LHCN-M2 (cell line): ENCODE data around the gene FAM32A. TPM values are rescaled to one million over a fixed set of nuclear protein-coding genes. Genes with fewer than 3 reads are reported as not detected.
A peak's percentile ranks its signal among the peaks of the same experiment; 100 is the strongest.

Experiments used
- DNase-seq: peaks from one replicate; pipeline ENCODE4 v3.0.0-alpha.2; 2012; ENCODE audit warnings: low read depth
- total RNA-seq: library from RNA; depleted of rRNA; stranded (reverse); fragments of >200 nt; gene quantifications from 2 replicates; pipeline ENCODE4 v1.2.3, GENCODE V29; 2014

FAM32A gene
- total RNA-seq, 1 experiment from 2014 or later: 152 TPM

DNA sequence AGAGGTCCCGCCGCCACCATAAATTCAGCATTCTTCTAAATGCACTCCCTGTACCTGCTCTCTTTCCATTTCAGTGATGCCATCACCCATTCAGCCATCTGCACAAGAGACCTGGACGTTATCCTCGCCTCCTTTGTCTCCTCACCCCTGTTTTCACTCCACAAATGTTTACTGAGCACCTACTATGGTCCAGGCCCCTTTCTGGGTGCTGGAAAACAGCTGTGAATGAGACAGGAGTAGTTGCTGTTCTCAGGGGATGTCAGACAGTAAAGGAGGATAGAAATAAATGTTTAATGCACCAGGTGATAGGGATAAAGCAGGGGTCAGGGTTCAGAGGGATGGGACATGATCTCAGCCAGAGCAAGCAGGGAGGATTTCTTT is 15.8 kb downstream of the FAM32A start:
- no peak for DNase-seq

DNA sequence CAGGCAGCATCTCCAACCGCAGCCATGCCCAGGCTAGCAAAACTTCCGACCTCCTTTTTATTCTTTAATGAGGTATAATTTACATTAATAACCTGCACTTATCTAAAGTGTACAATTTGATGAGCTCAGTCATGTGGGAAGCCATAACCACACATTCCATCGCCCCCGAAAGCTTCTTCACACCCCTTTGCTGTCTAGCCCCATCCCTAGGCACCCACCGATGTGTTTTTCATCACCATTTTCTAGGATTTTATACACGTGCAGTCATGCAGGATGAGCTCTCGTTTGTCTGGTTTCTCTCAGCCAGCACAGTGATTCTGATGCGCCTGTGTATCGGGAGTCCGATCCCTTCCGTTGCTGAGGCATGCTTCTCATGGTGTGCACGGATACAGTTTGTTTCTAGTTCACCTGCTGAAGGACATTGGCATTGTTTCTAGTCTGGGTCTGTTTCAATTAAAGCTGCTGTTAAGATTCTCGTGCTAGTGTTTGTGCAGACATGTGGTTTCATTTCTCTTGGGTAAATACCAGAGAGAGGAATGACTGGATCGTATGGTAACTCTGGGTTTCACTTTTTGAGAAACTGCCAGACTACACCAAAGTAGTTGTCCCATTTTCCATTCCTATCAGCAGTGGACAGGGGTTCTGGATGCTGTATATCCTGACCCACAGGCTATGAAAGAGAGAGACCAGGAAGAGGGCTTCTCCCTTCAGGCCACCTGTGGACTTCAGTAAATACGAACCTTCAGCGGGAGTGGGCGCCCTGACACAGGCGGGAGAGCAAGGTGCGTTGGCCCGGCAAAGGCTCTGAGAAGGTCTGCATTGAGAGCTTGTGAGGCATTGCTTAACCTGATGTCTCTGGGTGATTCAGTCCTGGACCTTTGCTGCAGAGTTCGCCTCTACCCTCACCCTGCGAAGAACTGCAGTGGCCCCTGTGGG is 17.4 kb downstream of the FAM32A start:
- DNase-seq: no peak

DNA sequence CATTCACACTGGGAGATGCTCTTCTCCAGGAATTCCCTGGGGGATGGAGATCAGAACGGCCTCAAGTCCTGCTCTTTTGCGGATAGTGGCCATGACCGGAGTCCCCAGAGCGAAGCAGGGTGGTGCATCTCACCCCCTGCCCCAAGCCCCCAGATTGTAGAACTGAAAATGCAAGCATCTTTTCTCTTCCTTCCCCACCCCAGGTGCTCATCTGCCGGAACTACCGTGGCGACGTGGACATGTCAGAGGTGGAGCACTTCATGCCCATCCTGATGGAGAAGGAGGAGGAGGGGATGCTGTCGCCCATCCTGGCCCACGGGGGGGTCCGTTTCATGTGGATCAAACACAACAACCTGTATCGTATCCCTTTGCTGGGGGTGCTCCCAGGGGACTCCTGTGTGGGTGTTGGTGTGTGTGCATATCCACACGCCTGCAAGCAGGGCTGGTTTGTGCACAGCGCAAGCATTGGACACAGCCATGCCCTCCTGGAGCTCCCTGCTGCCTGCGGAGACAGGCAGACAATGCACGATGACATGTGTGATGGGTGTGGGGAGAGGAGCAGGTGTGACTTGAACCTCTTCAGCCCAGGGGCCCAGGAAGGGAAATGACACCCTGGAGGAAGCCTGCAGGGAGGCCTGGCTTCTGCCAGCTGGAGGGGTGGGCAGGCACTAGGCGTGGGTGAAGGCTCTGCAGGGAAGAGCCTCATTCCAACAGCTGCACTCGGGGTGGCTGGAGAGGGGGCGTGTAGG is 18.2 kb downstream of the FAM32A start:
- DNase-seq: no peak

DNA sequence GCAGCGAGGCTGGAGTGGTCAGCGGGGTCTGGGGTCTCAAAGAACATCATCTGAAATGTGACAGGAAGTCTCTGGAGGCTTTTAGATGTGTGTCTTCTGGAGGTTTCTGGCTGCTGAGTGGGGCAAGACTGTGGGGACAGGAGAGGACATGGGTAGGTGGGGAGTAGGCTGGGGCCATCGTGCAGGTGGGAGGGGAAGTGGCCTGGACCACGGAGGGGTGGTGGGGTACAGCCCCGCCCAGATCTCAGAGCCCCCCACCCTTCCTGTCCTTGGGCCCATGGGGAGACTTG is 18.7 kb downstream of the FAM32A start:
- no peak for DNase-seq

DNA sequence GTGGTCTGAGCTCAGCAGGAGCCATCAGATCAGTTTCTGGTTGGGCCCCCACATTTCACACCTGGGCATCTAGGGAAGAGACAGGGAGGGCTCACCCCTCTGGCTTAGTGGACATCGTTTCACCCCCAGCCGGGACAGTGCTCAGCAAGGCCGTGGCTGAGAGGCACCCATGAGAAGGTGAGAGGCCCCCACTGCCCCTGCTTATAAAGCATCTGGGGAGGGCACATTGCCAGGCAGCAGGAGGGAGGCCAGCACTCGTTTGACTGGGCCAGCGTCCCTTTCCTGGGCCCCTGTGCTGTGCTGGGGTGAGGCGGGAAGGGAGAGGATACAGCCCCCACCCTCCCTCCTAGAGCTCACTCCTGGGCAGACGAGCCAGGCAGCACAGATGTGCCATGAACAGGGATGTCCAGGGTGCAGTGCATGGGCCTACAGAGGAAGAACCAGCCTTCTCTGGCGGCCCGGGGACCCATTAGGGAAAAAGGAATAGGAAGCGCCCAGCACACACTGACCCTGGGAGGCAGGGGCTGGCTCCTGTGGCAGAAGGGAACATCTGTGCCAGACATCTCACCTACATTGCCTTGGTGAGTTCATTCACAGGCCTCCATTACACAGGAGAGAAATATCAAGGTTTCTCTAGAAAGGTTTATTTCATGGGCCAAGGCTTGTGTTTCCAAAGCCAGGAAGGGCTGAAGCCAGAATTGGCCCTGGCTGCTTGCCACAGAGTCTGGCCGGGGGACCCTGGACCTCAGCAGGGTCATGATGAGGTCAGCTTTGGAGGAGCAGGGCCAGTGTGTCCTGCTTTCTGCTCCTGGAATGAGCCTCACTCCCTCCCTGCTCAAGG is 20.2 kb downstream of the FAM32A start:
- DNase-seq: no peak

DNA sequence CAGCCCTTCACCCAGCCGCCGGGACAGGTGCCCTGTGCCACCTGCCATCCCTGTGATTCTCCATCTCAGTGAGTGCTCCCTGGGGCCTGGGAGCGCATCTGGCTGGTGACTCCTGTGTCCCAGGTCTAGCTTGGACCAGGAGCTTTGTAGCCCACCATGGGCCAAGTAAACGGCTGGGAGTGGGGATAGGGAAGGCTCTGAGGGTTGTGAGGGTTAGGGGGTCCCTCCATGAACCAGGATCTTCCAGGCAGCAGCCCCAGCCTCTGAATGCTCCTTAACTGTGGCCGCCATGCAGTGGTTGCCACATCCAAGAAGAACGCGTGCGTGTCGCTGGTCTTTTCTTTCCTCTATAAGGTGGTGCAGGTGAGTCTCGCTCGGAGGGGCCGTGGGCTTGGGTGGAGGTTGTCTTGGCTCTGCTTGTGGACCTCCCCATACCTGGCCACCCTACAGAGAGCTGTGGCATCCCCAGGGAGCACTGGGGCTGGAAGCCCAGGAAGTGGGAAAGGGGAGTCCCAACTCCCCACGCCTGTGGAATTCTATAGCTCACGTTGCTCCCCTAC is 20.9 kb downstream of the FAM32A start:
- no peak for DNase-seq

DNA sequence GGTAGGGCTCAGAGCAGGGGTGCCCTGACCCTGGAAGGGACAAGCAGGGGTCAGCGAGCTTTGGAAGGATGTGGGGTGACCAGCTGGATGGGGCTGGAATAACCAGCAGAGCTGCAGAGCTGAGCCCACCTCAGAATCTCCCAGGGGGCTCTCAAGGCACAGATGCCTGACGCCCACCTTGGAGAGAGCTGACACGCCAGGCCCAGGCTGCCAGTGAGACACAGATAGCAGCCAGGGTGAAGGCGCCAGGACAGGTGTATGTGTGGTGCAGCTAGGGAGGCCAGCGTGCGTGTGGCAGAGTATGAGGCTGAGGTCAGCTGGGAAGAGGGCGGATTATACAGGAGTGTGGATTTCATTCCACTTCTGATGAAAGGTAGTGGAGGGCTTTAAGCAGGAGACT is 21.4 kb downstream of the FAM32A start:
- no peak for DNase-seq

DNA sequence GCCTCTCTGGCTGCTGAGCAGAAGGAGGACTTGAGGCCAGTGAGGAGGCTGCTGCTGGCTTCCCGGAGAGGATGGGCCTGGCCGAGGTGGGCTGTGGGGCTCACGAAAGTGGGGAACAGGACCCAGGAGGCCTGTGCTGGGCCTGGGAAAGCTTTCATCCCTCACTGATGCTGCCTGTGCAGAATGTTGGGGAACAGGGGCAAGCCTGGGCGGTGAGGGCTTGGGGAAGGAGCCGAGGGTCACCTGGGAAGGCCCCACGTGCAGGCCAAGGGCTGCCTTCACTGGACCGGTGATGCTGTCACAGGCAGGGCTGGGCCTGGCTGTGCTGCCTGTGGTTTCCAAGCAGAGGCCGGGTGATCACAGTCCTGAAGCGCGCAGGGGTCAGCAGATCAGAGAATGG is 21.9 kb downstream of the FAM32A start:
- no peak for DNase-seq

DNA sequence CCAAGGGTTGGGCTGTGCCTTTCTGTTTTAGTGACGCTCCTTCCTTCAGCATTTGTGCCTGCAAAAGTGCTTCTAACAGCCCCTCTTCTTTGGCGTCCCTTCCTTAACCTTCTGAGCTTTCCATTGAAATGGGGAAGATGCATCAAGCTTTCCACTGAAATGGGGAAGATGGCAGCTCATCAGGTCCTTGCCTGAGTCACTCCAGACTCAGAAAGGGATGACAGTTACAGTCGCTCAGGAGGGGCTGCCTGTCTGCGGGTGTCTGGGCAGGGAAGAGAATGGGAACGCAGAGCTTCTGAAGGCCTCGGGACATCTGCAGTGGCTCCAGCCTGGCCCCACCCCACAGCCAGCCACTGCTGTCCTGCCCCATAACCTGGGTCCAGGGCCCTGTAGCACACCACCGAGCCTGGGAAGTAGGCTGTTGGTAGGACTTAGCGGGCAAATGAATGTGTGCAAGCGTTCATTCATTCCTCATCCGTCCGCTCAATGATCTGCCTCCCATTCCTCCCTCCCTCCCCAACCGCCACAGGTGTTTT is 22.3 kb downstream of the FAM32A start:
- DNase-seq: no peak

DNA sequence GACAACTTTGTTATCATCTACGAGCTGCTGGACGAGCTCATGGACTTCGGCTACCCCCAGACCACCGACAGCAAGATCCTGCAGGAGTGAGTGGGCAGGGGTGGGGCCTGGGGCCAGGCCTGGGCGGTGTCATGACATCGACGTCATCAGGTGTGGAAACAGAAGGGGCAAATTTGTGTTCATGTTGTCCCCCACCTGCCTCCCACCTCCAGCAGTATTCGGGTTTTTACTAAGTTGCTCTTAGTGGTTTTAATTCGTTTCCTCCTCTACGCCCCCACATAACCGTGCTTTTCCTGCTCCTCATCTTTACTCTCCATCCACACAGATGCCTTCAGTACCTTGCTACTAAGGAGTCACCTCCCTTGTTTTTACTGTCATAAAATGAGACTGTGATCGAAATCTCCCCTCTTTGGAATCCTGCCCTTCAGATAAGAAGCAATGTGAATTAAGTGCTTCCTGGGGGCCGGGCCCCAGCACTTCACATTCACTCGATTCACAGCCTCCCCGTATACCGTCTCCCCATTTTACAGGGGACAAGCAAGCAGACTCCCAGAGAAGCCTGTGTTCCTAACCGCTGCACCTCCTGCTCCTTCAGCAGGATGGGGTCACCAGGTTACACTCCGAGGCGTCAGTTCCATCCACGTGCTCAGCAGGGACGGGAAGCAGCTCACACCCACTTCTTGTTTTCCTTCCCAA is 23.0 kb downstream of the FAM32A start:
- no peak for DNase-seq

DNA sequence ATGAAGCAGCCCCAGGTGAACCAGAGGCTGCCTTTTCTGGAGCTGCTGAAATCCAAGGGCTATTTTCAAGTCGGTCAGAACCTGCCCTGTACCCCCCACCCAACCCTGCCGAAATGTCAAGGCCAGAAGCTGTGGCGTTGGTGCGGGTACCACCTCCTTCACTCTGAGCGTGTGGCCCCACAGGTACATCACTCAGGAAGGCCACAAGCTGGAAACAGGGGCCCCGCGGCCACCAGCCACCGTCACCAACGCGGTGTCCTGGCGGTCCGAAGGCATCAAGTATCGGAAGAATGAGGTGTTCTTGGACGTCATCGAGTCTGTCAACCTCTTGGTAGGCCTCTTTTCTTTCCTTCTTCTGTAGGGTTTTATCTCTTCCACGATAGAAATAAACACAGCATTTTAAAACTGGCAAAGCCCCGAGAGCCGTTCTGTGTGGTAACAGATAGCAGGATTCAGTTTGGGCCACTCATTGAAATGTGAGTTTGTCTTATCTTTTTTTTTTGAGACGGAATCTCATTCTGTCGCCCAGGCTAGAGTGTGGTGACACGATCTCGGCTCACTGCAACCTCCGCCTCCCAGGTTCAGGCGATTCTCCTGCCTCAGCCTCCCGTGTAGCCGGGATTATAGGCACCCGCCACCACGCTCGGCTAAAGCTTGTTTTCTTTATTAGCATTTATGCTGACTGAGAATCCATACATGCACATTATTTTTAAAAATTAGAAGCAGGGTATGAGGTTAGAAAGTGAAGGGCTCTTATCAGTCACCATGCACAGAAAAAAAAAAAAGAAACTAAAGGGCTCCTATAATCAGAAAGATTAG is 23.8 kb downstream of the FAM32A start:
- no peak for DNase-seq

DNA sequence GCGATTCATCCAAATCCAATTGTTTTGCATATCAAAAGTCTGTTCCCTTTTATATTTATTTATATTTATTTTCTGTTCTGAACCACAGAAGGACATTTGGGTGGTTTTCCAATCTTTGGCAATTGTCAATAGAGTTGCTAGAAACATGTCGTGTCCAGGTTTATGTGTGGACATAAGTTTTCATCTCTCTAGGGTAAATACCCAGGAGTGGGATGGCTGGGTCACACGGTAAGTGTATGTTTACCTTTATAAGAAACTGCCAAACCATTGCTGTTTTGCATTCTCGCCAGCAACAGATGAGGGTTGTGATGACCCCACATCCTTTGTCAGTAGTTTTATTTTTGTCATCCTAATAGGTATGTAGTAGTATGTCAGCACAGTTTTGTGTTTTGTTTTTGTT is 25.0 kb downstream of the FAM32A start:
- DNase-seq: no peak

DNA sequence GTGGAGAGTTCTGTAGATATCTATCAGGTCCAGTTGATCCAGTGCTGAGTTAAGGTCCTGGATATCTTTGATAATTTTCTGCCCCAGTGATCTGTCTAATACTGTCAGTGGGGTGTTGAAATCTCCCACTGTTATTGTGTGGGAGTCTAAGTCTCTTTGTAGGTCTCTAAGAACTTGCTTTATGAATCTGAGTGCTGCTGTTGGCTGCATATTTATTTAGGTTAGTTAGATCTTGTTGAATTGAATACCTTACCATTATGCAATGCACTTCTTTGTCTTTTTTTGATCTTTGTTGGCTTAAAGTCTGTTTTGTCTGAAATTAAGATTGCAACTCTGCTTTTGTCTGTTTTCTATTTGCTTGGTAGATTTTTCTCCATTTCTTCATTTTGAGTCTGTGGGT is 27.9 kb downstream of the FAM32A start:
- DNase-seq: no peak

DNA sequence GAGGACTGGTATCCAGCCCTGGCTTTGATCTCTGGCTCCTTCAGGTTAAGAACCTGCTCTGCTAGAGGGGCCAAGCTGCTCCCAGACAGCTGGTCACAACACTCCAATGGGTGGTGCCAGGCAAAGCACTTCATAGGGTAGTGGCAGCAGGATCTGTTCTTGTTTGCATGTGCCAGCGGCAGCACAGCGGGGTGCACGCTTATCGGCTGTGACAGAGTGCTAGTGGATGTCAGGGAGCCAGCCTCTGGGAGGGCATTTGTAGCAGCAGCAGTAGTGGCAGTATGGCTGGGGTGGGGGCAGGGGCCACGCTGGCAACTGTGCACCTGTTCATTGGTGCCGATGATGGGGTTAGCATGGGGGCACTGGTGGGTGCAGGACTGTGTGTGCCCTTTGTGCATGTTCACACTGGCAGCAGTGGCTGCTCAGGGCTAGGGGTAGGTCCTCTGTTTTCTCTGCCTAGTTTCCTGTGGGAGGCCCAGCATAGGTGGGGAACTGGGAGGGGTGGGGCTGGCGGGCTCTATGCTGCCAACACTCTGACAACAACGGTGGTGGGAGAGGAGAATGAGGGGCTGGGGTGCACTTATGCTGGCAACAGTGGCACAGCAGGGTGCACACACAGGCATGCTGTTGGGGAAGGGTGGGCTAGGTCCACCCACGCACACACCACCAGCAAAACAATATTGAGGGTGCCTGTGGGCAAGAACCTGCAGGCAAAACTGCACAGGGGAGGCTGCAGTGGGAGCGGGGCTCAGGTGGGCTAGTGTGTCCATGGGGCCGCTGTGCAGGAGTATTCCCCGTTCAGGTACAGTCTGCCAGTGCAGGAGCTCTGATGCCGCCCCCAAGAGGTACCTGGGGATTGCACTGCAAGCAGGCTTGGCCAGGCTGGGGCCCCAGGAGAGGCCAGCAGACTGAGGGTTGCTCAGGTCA is 31.8 kb downstream of the FAM32A start:
- no peak for DNase-seq

DNA sequence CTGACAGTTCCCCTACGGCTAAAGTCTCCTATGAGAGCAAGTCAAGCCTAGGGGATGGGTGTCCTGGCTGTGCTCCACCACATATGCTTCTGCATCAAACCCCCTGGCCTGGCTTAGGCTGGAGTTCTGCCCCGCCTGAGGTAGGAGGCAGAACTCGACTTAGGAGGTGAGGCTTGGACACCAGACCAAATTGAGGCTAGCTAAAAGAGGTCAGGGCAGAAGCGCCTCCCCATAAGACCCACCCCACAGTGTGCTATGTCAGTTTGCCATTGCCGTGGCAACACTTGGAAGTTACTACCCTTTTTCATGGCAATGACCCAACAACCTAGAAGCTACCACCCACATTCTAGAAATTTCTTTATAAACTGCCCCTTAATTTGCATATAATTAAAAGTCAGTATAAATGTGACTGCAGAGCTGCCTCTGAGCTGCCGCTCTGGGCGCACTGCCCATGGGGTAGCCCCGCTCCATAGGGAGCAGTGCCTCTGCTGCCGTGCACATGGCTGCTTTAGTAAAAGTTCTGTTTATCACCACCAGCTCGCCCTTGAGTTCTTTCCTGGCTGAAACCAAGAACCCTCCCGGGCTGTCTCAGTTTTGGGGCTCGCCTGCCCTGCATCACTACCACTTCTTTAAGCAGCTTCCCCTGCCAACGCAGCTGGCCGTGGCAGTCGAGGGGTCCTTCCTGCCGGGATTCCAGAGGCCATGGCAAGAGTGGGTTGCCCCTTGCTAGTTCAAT is 32.7 kb downstream of the FAM32A start:
- DNase-seq: no peak

DNA sequence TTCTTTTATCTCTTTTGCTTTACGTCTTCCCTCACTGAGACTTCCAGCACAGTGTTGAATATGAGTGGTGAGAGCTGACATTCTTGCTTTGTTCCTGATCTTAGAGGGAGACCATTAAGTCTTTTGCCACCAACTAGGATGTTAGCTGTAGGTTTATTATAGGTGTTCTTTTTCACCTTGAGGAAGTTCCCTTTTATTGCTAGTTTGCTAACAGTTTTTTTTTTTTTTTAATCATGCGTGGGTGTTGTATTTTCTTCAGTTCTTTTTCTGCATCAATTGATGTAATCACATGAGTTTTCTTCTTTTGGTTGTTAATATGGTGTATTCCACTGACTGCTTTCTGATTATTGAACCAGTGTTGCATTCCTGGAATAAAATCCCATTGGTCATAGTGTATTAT is 33.6 kb downstream of the FAM32A start:
- no peak for DNase-seq

DNA sequence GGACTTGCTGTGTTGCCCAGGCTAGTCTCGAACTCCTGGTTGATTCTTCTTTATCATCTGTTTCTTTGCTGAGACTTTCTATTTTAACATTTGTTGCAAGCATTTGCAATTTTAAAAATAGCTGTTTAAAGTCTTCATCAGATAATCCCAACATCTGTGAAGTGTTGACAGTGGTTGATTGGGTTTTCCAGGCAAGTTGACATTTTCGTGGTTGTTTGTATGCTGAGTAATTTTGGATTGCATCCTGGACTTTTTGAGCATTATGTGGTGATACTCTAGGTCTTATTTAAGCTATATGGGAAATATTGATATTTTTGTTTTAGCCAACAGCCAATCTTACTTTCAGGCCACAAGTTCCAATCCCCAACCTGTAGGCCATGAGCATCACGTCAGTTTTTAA is 37.6 kb downstream of the FAM32A start:
- peak; percentile 53 for DNase-seq

DNA sequence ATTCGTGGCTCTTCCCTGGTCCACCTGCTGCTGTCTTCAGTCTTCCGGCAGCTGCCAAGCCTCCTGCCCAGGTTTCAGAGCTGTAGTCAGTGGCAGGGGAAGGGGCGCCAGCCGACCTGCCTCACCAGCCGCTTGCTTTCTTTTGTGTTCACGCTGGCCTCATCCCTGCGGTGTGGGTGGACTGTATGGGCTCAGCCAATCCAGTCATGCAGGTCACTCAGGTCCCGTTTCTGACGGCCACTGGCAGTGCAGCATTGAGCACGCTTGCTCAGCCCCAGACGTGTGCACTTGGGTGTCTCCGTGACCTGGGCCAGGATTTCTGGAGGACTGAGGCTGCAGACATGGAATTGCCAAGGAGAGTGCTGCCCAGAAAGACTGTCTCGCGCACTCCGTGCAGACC is 38.5 kb downstream of the FAM32A start:
- no peak for DNase-seq
